ELR (cell line): ENCODE results near the gene KIF18A.
"Not testable (repeated sequence)": the region's sequence is repeated elsewhere in the genome, so short reads cannot be mapped to it uniquely, and the experiment has no call there.

Experiments
- DNase-seq: peaks from one replicate; pipeline ENCODE4 v3.0.0-alpha.2; 2015; ENCODE audit warnings: low read depth

KIF18A gene

GRCh38 chr11:28107750-28108618 is at the start of gene KIF18A, which contains the start of gene METTL15:
TSS of gene KIF18A (minus strand) at chr11:28108156. CDS start at chr11:28097947, 10,209 bp downstream.
TSS of gene METTL15 (plus strand) at chr11:28108388. CDS start at chr11:28113335, 4,947 bp downstream.
- peak; percentile 98 for DNase-seq

GRCh38 chr11:28153586-28153985 is 45.6 kb upstream of the KIF18A start:
- DNase-seq: no peak

GRCh38 chr11:28152743-28153142 is 44.8 kb upstream of the KIF18A start:
- DNase-seq: no peak

- DNase-seq: peak; percentile 94
Measured at GRCh38 chr11:28146123-28146751, 38.3 kb upstream of the KIF18A start.

- peak; percentile 5 for DNase-seq
Measured at GRCh38 chr11:28144808-28145207, 36.9 kb upstream of the KIF18A start.

GRCh38 chr11:28142724-28143123 is 34.8 kb upstream of the KIF18A start:
- DNase-seq: no peak

- no peak for DNase-seq
Measured at GRCh38 chr11:28140689-28141455, 32.9 kb upstream of the KIF18A start.

- DNase-seq: no peak
Measured at GRCh38 chr11:28139841-28140415, 32.0 kb upstream of the KIF18A start.

GRCh38 chr11:28137832-28138231 is 29.9 kb upstream of the KIF18A start:
- DNase-seq: no peak

GRCh38 chr11:28137366-28137765 is 29.4 kb upstream of the KIF18A start:
- no peak for DNase-seq

GRCh38 chr11:28136157-28136556 is 28.2 kb upstream of the KIF18A start:
- not testable (repeated sequence) for DNase-seq

GRCh38 chr11:28133146-28133545 is 25.2 kb upstream of the KIF18A start:
- DNase-seq: peak; percentile 64

GRCh38 chr11:28132548-28132947 is 24.6 kb upstream of the KIF18A start:
- DNase-seq: no peak

- DNase-seq: peak; percentile 78
Measured at GRCh38 chr11:28123151-28123581, 15.2 kb upstream of the KIF18A start.

- DNase-seq: peak; percentile 17
Measured at GRCh38 chr11:28117712-28118111, 9.8 kb upstream of the KIF18A start.

- DNase-seq: no peak
Measured at GRCh38 chr11:28114731-28115130, 6.8 kb upstream of the KIF18A start.

GRCh38 chr11:28114116-28114515 is 6.2 kb upstream of the KIF18A start:
- no peak for DNase-seq

GRCh38 chr11:28110821-28111200 is 2.9 kb upstream of the KIF18A start:
- peak; percentile 31 for DNase-seq

- peak; percentile 89 for DNase-seq
Measured at GRCh38 chr11:28110108-28110820, 2.3 kb upstream of the KIF18A start.

- peak; percentile 47 for DNase-seq
Measured at GRCh38 chr11:28108958-28109357, 1.0 kb upstream of the KIF18A start.

GRCh38 chr11:28107191-28107749 is 686 bp downstream of the KIF18A start:
- peak; percentile 45 for DNase-seq
